ENCODE results near the gene GPC6.

DNA sequence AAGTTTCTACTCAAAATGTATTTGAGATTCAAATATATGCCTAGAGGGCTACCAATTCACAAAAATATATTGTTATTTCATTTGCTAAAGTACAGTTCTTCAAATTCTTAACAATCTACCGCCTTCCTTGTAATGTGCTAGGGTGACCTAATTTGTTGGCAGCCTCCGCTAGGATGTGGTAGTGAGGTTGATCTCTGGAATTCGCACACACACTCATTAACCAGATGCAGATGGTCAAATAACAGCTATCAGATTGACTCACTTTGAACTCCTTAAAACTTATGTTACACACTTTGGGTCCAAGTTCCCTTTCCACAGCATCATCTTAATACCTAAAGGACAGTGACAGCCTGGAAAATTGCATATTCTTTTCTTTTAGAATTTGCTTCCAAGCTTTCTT, 885.6 kb downstream of the GPC6 start:
- TF ChIP-seq POLR2A (IDR thresholded peaks at IDR 0.05): no peak
- TF ChIP-seq, protein P1, sequence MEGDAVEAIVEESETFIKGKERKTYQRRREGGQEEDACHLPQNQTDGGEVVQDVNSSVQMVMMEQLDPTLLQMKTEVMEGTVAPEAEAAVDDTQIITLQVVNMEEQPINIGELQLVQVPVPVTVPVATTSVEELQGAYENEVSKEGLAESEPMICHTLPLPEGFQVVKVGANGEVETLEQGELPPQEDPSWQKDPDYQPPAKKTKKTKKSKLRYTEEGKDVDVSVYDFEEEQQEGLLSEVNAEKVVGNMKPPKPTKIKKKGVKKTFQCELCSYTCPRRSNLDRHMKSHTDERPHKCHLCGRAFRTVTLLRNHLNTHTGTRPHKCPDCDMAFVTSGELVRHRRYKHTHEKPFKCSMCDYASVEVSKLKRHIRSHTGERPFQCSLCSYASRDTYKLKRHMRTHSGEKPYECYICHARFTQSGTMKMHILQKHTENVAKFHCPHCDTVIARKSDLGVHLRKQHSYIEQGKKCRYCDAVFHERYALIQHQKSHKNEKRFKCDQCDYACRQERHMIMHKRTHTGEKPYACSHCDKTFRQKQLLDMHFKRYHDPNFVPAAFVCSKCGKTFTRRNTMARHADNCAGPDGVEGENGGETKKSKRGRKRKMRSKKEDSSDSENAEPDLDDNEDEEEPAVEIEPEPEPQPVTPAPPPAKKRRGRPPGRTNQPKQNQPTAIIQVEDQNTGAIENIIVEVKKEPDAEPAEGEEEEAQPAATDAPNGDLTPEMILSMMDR (IDR thresholded peaks at IDR 0.05 in 8 of 11, conservative IDR thresholded peaks at IDR 0.05 in 3 of 11): no peak
- TF ChIP-seq POLR2AphosphoS5 (IDR thresholded peaks at IDR 0.05): no peak
